ENCODE results near the gene ARHGAP20.

GRCh38 chr11:110538154-110538553, 174.1 kb downstream of the ARHGAP20 start:
- TF ChIP-seq POLR2AphosphoS5 (IDR thresholded peaks at IDR 0.05; ENCODE audit: low read depth) (no peak), EZH2phosphoT487 (IDR thresholded peaks at IDR 0.05; ENCODE audit: unreplicated experiment) (no peak)

All from GM23338 (cell line).